Naive B cell (primary cell): ENCODE data around the gene ESPL1. TPM values are rescaled to one million over a fixed set of nuclear protein-coding genes. Genes with fewer than 3 reads are reported as not detected.
A peak's percentile ranks its signal among the peaks of the same experiment; 100 is the strongest.

Experiments used
- ATAC-seq, 2 donors: fragments of 150-1000 bp; cut with Tn5 transposase; 2 replicates each; pipeline ENCODE4 v1.10.0; 2021; ENCODE audit warnings: low read depth in 2 of 2, mild to moderate bottlenecking in 2 of 2, moderate library complexity in 2 of 2
- DNase-seq: peaks from one replicate; pipeline ENCODE4 v3.0.0; 2022
- H3K27ac Mint-ChIP-seq, 6 donors: one replicate each; pipeline ENCODE4 v1.8.0; 2020 to 2022; ENCODE audit warnings: mild to moderate bottlenecking in 6 of 6, mixed read lengths in 6 of 6, moderate library complexity in 5 of 6, inconsistent platforms in 2 of 6
- H3K27me3 Mint-ChIP-seq, 3 donors: one replicate each; pipeline ENCODE4 v1.8.0; 2021 to 2022; ENCODE audit warnings: mixed read lengths in 3 of 3, mild to moderate bottlenecking in 1 of 3
- H3K36me3 Mint-ChIP-seq, 2 donors: one replicate each; pipeline ENCODE4 v1.8.0; 2020 to 2022; ENCODE audit warnings: mixed read lengths in 2 of 2, inconsistent platforms in 1 of 2, mild to moderate bottlenecking in 1 of 2
- H3K4me1 Mint-ChIP-seq, 3 donors: one replicate each; pipeline ENCODE4 v1.8.0; 2020 to 2022; ENCODE audit warnings: mixed read lengths in 3 of 3, inconsistent platforms in 1 of 3, mild to moderate bottlenecking in 1 of 3, moderate library complexity in 1 of 3
- H3K4me3 Mint-ChIP-seq, 8 donors: one replicate each; pipeline ENCODE4 v1.8.0; 2020 to 2022; ENCODE audit warnings: mild to moderate bottlenecking in 8 of 8, mixed read lengths in 8 of 8, moderate library complexity in 8 of 8, inconsistent platforms in 2 of 8
- H3K9me3 Mint-ChIP-seq, 7 donors: one replicate each; pipeline ENCODE4 v1.8.0; 2020 to 2022; ENCODE audit warnings: mixed read lengths in 7 of 7, mild to moderate bottlenecking in 5 of 7, inconsistent platforms in 2 of 7, moderate library complexity in 1 of 7
- polyA plus RNA-seq, 6 donors: library from polyadenylated mRNA; unstranded; fragments of 300-500 nt; fragmentation: Illumina TruSeq; gene quantifications; one replicate each; pipeline ENCODE4 v1.2.3, GENCODE V29; 2021; ENCODE audit warnings: low read depth in 6 of 6

ESPL1 gene
- polyA plus RNA-seq, 6 donors from 2014 or later, result 0.12 to 0.40 (median 0.23) TPM; not detected in 3

- DNase-seq (no peak), ATAC-seq (no peak)
- Mint-ChIP-seq H3K36me3 (no peaks in the 10 kb centered on the region), H3K4me3 (peak overlapping the region in 2 of 8 donors; percentile 67 to 71), H3K4me1 (peaks cover 24 to 33% (median 28%) of the 10 kb centered on the region in 3 donors), H3K9me3 (no peaks in the 10 kb centered on the region), H3K27me3 (peaks cover 0 to 8% (median 0%) of the 10 kb centered on the region in 3 donors), H3K27ac (peak overlapping the region in 1 of 6 donors; percentile 66)
Observed at GRCh38 chr12:53224897-53225634, 43.0 kb upstream of the ESPL1 start.

- peaks cover 22 to 30% (median 29%) of the 10 kb centered on the region in 3 donors for H3K4me1 Mint-ChIP-seq
- H3K9me3 Mint-ChIP-seq, result no peaks in the 10 kb centered on the region
- DNase-seq, result no peak
- H3K4me3 Mint-ChIP-seq, result peak overlapping the region in 2 of 8 donors; percentile 67 to 71
- ATAC-seq, result no peak
- H3K27ac Mint-ChIP-seq, result no peak overlapping the region
- peaks cover 0 to 8% (median 0%) of the 10 kb centered on the region in 3 donors for H3K27me3 Mint-ChIP-seq
- H3K36me3 Mint-ChIP-seq, result no peaks in the 10 kb centered on the region
Observed at GRCh38 chr12:53225635-53226424, 42.3 kb upstream of the ESPL1 start.

- H3K36me3 Mint-ChIP-seq, result no peaks in the 10 kb centered on the region
- H3K27me3 Mint-ChIP-seq, result peaks cover 0 to 8% (median 0%) of the 10 kb centered on the region in 3 donors
- H3K4me1 Mint-ChIP-seq, result peaks cover 15 to 32% (median 28%) of the 10 kb centered on the region in 3 donors
- H3K4me3 Mint-ChIP-seq, result peak overlapping the region in 1 of 8 donors; percentile 73
- DNase-seq (no peak), ATAC-seq (no peak)
- peak overlapping the region in 2 of 6 donors; percentile 76 to 86 for H3K27ac Mint-ChIP-seq
- H3K9me3 Mint-ChIP-seq, result no peaks in the 10 kb centered on the region
Observed at GRCh38 chr12:53226815-53227214, 41.3 kb upstream of the ESPL1 start.

GRCh38 chr12:53227341-53227740 is 40.8 kb upstream of the ESPL1 start:
- no peaks in the 10 kb centered on the region for H3K9me3 Mint-ChIP-seq
- peaks cover 0 to 8% (median under 1%) of the 10 kb centered on the region in 3 donors for H3K27me3 Mint-ChIP-seq
- ATAC-seq, result no peak
- H3K4me1 Mint-ChIP-seq, result peaks cover 11 to 28% (median 24%) of the 10 kb centered on the region in 3 donors
- H3K4me3 Mint-ChIP-seq, result peak overlapping the region in 1 of 8 donors; percentile 73
- H3K27ac Mint-ChIP-seq, result no peak overlapping the region
- DNase-seq, result no peak
- no peaks in the 10 kb centered on the region for H3K36me3 Mint-ChIP-seq

GRCh38 chr12:53227836-53228235 is 40.3 kb upstream of the ESPL1 start:
- H3K27ac Mint-ChIP-seq, result peak overlapping the region in 1 of 6 donors; percentile 12
- no peaks in the 10 kb centered on the region for H3K36me3 Mint-ChIP-seq

GRCh38 chr12:53229454-53229853 is 38.6 kb upstream of the ESPL1 start:
- peak overlapping the region in 3 of 8 donors; percentile 30 to 33 (median 31) for H3K4me3 Mint-ChIP-seq
- ATAC-seq (no peak), DNase-seq (no peak)
- no peaks in the 10 kb centered on the region for H3K9me3 Mint-ChIP-seq
- H3K27ac Mint-ChIP-seq, result peak overlapping the region in 2 of 6 donors; percentile 27 to 60
- H3K36me3 Mint-ChIP-seq, result no peaks in the 10 kb centered on the region
- H3K4me1 Mint-ChIP-seq, result peaks cover 20 to 27% (median 26%) of the 10 kb centered on the region in 3 donors
- peaks cover 0 to 24% (median 20%) of the 10 kb centered on the region in 3 donors for H3K27me3 Mint-ChIP-seq

More at GRCh38 chr12:53227836-53228235, 40.3 kb upstream of the ESPL1 start:
- peaks cover 16 to 28% (median 24%) of the 10 kb centered on the region in 3 donors for H3K4me1 Mint-ChIP-seq
- no peak for ATAC-seq
- H3K27me3 Mint-ChIP-seq, result peaks cover 0 to 12% (median 5%) of the 10 kb centered on the region in 3 donors
- H3K4me3 Mint-ChIP-seq, result no peak overlapping the region
- DNase-seq, result no peak
- no peaks in the 10 kb centered on the region for H3K9me3 Mint-ChIP-seq

GRCh38 chr12:53230108-53230845 is 37.8 kb upstream of the ESPL1 start:
- H3K27me3 Mint-ChIP-seq, result peaks cover 0 to 20% (median 18%) of the 10 kb centered on the region in 3 donors
- no peak for DNase-seq
- ATAC-seq, result no peak
- peak overlapping the region in 7 of 8 donors; percentile 33 to 86 (median 50) for H3K4me3 Mint-ChIP-seq
- H3K27ac Mint-ChIP-seq, result peak overlapping the region in 2 of 6 donors; percentile 62 to 88
- H3K9me3 Mint-ChIP-seq, result no peaks in the 10 kb centered on the region
- no peaks in the 10 kb centered on the region for H3K36me3 Mint-ChIP-seq
- peaks cover 22 to 26% (median 22%) of the 10 kb centered on the region in 3 donors for H3K4me1 Mint-ChIP-seq

GRCh38 chr12:53231671-53231920 is 36.5 kb upstream of the ESPL1 start:
- Mint-ChIP-seq H3K4me3 (peak overlapping the region; percentile 35 to 93 (median 63)), H3K27me3 (peaks cover 0 to 20% (median 16%) of the 10 kb centered on the region in 3 donors), H3K4me1 (peaks cover 35 to 37% (median 35%) of the 10 kb centered on the region in 3 donors), H3K27ac (no peak overlapping the region), H3K36me3 (no peaks in the 10 kb centered on the region), H3K9me3 (no peaks in the 10 kb centered on the region)
- ATAC-seq (no peak), DNase-seq (no peak)

- no peaks in the 10 kb centered on the region for H3K36me3 Mint-ChIP-seq
- peak within 1 kb of the TSS; percentile 87 to 94 (median 90) for H3K4me3 Mint-ChIP-seq
- H3K27ac Mint-ChIP-seq, result peak within 1 kb of the TSS in 5 of 6 donors; percentile 5 to 89 (median 75)
- no peak for DNase-seq
- peaks cover 0 to 20% (median 16%) of the 10 kb centered on the region in 3 donors for H3K27me3 Mint-ChIP-seq
- H3K4me1 Mint-ChIP-seq, result peaks cover 39 to 41% (median 40%) of the 10 kb centered on the region in 3 donors
- ATAC-seq, result peak; percentile 65 to 66
- no peaks in the 10 kb centered on the region for H3K9me3 Mint-ChIP-seq
Observed at GRCh38 chr12:53231921-53232645, 36.0 kb upstream of the ESPL1 start, which contains the start of gene RARG. Gene RARG, minus strand, starts transcription at chr12:53232209. Its CDS starts 4,664 bp downstream, at chr12:53227545.

- ATAC-seq (peak; percentile 25 to 34), DNase-seq (no peak)
- H3K36me3 Mint-ChIP-seq, result no peaks in the 10 kb centered on the region
- H3K27me3 Mint-ChIP-seq, result peaks cover 0 to 20% (median 16%) of the 10 kb centered on the region in 3 donors
- no peaks in the 10 kb centered on the region for H3K9me3 Mint-ChIP-seq
- H3K27ac Mint-ChIP-seq, result peak overlapping the region in 5 of 6 donors; percentile 5 to 89 (median 75)
- H3K4me3 Mint-ChIP-seq, result peak overlapping the region; percentile 87 to 94 (median 90)
- peaks cover 39 to 45% (median 42%) of the 10 kb centered on the region in 3 donors for H3K4me1 Mint-ChIP-seq
Observed at GRCh38 chr12:53232646-53233461, 35.2 kb upstream of the ESPL1 start.

GRCh38 chr12:53233671-53234121 is 34.4 kb upstream of the ESPL1 start:
- Mint-ChIP-seq H3K4me3 (peak overlapping the region in 5 of 8 donors; percentile 13 to 87 (median 41)), H3K9me3 (no peaks in the 10 kb centered on the region), H3K4me1 (peaks cover 39 to 45% (median 42%) of the 10 kb centered on the region in 3 donors), H3K36me3 (no peaks in the 10 kb centered on the region), H3K27me3 (peaks cover 0 to 20% (median 16%) of the 10 kb centered on the region in 3 donors), H3K27ac (no peak overlapping the region)
- no peak for DNase-seq
- ATAC-seq, result no peak
